ENCODE measurements around the gene RAD51B. TPM values are rescaled to one million over a fixed set of nuclear protein-coding genes. Genes with fewer than 3 reads are reported as not detected.

RAD51B gene
- total RNA-seq, 1 experiment from 2014 or later = 16.7 TPM

- H3K4me1 ChIP-seq (ENCODE audit: insufficient read depth, low read length) = peaks cover 7% of the 10 kb centered on the region; the same call in 1 of the 2 replicates
- DNase-seq = no peak
- H2AFZ ChIP-seq (ENCODE audit: low read length) = no peak overlapping the region
- Mint-ChIP-seq H3K27ac (no peak overlapping the region), H3K9me3 (no peaks in the 10 kb centered on the region), H3K4me3 (no peak overlapping the region), H3K27me3 (ENCODE audit: low read depth) (no peaks in the 10 kb centered on the region), H3K4me1 (peaks cover 10 to 12% of the 10 kb centered on the region in 2 experiments), H3K36me3 (ENCODE audit: insufficient read depth in 1 of 3, low read depth in 3 of 3) (no peaks in the 10 kb centered on the region)
- H3K18ac ChIP-seq (ENCODE audit: insufficient read length, low read depth, low read length) = no peak overlapping the region
- no peak overlapping the region for H3K9ac ChIP-seq (ENCODE audit: extremely low read depth, insufficient read length, low read length)
- H3K4ac ChIP-seq (ENCODE audit: low read depth, low read length) = no peak overlapping the region
- H3K79me1 ChIP-seq (ENCODE audit: insufficient read depth, low read depth, low read length, poor library complexity, severe bottlenecking) = no peaks in the 10 kb centered on the region
- H3K79me2 ChIP-seq (ENCODE audit: insufficient read depth, low read length) = no peaks in the 10 kb centered on the region
- no peak overlapping the region for H3K14ac ChIP-seq (ENCODE audit: insufficient read depth, low read length)
- no peak overlapping the region for H2BK5ac ChIP-seq (ENCODE audit: insufficient read length, low read length)
- H3K23ac ChIP-seq (ENCODE audit: insufficient read length, low read depth, low read length) = no peak overlapping the region
- no peak for TF ChIP-seq CTCF (conservative IDR thresholded peaks at IDR 0.05)
- no peak overlapping the region for H2BK12ac ChIP-seq (ENCODE audit: insufficient read length, low read depth, low read length)
- H4K5ac ChIP-seq (ENCODE audit: insufficient read length, low read depth, low read length) = no peak overlapping the region
- no peak overlapping the region for H4K91ac ChIP-seq (ENCODE audit: insufficient read length, low read depth, low read length)
- no peak overlapping the region for H3K56ac ChIP-seq (ENCODE audit: insufficient read length, low read depth, low read length)
- no CpG with 5 or more reads among the region's 7 CpGs for WGBS (ENCODE audit: extremely low coverage, insufficient read length, low lambda C conversion rate)
- H2BK20ac ChIP-seq (ENCODE audit: low read depth, low read length, poor library complexity, severe bottlenecking) = no peak overlapping the region
- no peak overlapping the region for H3K4me2 ChIP-seq (ENCODE audit: insufficient read depth, insufficient read length, low read length)
- no peaks in the 10 kb centered on the region for H3K23me2 ChIP-seq (ENCODE audit: insufficient read length, low read depth, low read length, poor library complexity, severe bottlenecking)
- no peak overlapping the region for H4K8ac ChIP-seq (replicated peaks; ENCODE audit: insufficient read length, low read depth, low read length)
- H2AK5ac ChIP-seq (ENCODE audit: insufficient read length, low read length) = no peak overlapping the region
- H3K27me3 ChIP-seq (ENCODE audit: insufficient read depth, low read length) = no peaks in the 10 kb centered on the region
- no peak overlapping the region for H3T11ph ChIP-seq (ENCODE audit: low read length)
- no peak overlapping the region for H2BK15ac ChIP-seq (ENCODE audit: low read depth, low read length)
- no peaks in the 10 kb centered on the region for H4K20me1 ChIP-seq (ENCODE audit: control insufficient read depth, insufficient read depth, insufficient read length)
- no peaks in the 10 kb centered on the region for H3K9me3 ChIP-seq (ENCODE audit: control insufficient read depth, low read depth, low read length)
- no peak overlapping the region for H3K27ac ChIP-seq (ENCODE audit: insufficient read length, low read depth, low read length)
- H2BK120ac ChIP-seq (ENCODE audit: low read depth, low read length, poor library complexity, severe bottlenecking) = no peak overlapping the region
Measured at GRCh38 chr14:68402525-68403101, 583.0 kb downstream of the RAD51B start.
